ENCODE results near the gene CLEC19A.

GRCh38 chr16:19359556-19359955 lies 74.0 kb downstream of the CLEC19A start:
- TF ChIP-seq CTCF (conservative IDR thresholded peaks at IDR 0.05): no peak
- no peak for TF ChIP-seq EZH2 (IDR thresholded peaks at IDR 0.05; ENCODE audit: low read depth)

All from PC-9 (cell line).